HL-60/S4 treated with phorbol 12-myristate 13-acetate at 8.2 ng/mL for 4 days and 3 days (cell line): ENCODE measurements around the gene AHCTF1.

ENCODE experiments used
- in situ Hi-C: fragments of 300-500 bp; cut with MboI; formaldehyde crosslinking; loops from 2 replicates; pipeline ENCODE4 v1.15.0; 2022; ENCODE audit warnings: low sequenced_read_pairs

The AHCTF1 gene, protein sequence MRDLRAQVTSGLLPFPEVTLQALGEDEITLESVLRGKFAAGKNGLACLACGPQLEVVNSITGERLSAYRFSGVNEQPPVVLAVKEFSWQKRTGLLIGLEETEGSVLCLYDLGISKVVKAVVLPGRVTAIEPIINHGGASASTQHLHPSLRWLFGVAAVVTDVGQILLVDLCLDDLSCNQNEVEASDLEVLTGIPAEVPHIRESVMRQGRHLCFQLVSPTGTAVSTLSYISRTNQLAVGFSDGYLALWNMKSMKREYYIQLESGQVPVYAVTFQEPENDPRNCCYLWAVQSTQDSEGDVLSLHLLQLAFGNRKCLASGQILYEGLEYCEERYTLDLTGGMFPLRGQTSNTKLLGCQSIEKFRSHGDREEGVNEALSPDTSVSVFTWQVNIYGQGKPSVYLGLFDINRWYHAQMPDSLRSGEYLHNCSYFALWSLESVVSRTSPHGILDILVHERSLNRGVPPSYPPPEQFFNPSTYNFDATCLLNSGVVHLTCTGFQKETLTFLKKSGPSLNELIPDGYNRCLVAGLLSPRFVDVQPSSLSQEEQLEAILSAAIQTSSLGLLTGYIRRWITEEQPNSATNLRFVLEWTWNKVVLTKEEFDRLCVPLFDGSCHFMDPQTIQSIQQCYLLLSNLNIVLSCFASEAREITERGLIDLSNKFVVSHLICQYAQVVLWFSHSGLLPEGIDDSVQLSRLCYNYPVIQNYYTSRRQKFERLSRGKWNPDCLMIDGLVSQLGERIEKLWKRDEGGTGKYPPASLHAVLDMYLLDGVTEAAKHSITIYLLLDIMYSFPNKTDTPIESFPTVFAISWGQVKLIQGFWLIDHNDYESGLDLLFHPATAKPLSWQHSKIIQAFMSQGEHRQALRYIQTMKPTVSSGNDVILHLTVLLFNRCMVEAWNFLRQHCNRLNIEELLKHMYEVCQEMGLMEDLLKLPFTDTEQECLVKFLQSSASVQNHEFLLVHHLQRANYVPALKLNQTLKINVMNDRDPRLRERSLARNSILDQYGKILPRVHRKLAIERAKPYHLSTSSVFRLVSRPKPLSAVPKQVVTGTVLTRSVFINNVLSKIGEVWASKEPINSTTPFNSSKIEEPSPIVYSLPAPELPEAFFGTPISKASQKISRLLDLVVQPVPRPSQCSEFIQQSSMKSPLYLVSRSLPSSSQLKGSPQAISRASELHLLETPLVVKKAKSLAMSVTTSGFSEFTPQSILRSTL (N-terminal part only)

DNA sequence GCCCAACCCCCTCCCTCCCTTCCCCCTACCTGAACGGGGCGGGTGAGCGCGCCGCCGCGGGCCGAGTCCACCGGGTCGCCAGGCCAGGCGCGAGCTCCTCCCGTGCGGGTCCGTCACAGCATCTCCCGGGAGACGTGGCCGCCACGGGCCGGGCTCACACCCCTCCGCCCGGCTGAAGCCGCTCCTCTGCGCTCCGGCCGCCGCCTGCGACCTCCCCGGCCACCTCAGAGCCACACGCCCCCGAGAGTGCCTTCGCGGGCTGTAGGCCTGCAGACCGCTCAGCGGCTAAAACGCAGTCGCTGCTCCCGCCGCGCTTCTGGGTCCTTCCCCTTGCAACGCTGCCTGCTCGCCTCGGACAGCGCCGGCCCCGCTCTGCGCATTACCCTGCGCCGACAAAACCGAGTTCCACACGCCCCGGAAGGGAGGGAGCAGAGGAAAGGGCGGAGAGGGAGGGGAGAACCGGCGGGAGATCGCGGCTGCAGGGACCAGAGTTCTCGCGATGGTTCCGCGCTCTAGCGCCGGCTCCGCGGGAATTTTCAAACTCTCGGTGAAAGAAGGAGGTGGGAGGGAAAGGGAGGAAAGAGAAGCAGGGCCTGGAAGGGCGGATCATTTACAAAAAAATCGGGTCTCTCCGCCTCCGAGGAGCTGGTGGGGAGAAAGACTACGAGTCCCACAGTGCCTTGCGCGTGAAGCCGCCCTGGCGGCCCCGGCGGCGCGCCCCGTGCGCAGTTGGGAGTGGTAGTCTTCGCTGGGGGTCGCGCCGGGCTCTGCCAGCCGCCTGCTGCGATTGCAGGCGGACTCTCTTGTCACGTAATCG is at the start of gene AHCTF1:
AHCTF1 (minus strand) TSS at position 400 of the 817 bp plus-strand sequence. CDS start 13,578 bp downstream, outside the sequence.
- in situ Hi-C loops = no loop called here

DNA sequence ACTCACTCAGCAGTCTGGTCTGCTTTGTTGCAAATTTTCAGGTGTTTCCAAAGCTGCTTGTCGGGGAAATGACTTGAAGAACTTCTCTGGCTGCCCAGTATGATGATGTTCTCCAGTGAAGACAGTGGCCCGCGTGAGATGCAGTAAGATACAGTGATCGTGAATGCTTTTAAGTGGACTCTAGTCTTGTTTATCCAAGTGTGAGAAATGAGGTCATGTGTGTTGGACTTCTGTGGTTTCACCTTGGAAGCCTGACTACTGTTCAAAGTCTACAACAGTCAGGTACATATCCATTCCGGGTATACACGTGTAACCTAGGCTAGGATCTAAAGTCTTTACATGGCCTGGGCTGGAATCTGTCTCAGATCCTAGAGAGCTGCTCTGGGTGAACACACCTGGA is 47.0 kb upstream of the AHCTF1 start:
- in situ Hi-C loops = no loop called here

DNA sequence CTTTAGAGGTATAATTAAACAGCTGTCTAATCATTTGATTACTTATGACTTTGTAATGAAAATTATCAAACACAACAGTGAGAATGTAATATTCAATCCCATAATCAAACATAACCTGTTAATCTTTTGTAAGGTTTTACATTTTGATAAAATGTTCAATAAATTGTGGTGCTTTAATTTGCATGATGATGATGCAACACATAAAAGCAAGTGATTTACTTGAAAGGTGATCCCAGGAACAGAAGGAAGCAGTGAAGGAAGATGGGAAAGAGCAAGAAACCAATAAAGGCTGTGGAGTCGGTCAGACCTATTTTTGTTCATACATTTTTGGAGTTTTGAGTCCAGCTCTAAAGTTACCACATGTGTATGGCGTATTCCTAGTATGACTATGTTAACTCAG is 46.5 kb upstream of the AHCTF1 start:
- in situ Hi-C loops = no loop called here

DNA sequence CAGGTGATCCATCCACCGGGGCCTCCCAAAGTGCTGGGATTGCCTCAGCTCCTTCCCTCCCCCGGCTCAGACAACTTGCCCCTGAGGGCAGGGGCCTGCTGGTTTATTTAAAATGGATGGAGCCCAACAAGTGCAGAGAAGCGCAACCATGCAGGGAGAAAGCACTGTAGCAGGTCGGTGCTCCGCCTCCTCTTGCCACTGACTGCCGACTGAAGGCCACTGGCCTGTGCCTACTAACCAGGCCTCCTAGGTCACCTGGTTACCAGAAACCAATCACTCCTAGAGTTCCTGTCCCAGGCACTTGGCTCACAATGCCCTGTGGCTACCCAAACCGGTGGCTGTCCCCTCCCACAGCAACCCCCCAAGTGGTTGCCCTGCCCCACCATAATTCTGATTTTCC is 40.2 kb upstream of the AHCTF1 start:
- in situ Hi-C loops = no loop called here

DNA sequence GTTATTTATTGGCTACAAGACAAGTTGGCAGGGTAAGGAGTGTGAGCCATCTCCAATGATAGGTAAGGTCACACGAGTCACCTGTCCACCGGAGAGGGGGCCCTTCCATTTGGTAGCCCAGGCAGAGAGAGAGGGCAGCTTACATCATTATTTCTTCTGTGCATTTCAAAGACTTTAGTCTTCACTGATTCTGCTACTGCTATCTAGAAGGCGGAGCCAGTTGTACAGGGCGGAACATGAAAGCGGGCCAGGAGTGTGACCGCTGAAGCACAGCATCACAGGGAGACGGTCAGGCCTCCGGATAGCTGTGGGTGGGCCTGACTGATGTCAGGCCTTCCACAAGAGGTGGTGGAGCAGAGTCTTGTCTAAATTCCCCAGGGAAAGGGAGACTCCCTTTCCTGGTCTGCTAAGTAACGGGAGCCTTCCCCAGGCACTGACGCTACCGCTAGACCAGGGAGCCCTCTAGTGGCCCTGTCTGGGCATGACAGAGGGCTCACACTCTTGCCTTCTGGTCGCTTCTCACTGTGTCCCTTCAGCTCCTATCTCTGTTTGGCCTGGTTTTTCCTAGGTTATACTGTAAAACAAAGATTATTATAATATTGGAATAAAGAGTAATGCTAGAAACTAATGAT is 39.5 kb upstream of the AHCTF1 start:
- in situ Hi-C loops = no loop called here

DNA sequence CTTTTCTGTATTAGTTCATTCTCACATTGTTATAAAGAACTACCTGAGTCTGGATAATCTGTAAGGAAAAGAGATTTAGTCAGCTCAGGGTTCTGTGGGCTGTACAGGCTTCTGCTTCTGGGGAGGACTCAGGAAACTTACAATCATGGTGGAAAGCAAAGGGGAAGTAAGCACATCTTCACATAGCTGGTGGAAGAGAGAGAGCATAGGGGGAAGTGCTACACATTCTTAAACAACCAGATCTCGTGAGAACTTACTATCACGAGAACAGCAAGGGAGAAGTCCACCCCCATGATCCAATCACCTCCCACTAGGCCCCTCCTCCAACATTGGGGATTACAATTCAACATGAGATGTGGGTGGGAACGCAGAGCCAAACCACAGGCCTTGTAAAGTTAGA is 37.9 kb upstream of the AHCTF1 start:
- in situ Hi-C loops = no loop called here

DNA sequence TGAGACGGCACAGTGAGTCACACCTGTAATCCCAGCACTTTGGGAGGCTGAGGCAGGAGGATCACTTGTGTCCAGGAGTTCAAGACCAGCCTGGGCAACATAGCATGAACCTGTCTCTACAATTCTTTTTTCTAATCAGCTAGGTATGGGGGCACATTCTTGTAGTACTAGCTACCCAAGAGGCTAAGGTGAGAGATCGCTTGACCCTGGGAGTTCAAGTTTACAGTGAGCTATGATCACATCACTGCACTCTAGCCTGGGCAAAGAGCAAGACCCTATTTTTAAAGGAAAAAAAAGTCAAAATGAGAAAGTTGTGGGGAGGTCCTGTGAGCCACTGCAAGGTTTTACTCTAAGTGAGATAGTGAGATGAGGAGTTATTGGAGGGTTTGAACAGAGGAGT is 34.8 kb upstream of the AHCTF1 start:
- in situ Hi-C loops = no loop called here

DNA sequence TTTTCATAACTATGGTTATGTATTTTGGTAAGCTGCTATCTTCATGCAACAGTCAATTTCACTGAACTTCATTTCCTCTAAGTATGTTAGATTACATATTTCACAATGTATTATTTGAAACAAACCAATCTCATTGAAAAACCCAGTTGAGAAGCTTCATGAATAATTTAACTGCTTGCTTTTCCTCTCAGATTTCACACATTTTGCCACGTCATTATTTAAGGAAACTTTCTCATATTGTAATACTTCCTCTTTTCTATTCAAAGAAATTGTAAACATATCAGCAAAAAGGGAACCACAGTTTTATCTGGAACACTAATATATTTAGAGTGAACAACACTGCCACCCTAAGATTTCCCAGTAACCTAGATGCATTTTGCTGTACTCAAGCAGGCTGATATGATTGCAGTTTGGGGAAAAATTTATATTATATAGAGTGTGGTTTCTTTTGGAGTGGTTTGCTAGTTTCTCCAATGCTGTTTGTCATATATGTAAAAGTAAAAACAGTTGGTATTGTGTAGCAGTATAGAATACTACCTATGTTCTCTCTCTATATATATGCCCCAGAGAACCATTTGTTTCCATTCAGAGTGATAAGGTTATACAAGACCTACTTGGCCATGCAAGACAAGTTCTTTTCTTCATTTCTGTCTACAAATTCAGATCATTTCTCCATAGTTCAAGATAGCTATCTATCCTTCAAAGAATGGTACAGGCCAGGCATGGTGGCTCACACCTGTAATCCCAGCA is 28.4 kb upstream of the AHCTF1 start:
- in situ Hi-C loops = no loop called here

DNA sequence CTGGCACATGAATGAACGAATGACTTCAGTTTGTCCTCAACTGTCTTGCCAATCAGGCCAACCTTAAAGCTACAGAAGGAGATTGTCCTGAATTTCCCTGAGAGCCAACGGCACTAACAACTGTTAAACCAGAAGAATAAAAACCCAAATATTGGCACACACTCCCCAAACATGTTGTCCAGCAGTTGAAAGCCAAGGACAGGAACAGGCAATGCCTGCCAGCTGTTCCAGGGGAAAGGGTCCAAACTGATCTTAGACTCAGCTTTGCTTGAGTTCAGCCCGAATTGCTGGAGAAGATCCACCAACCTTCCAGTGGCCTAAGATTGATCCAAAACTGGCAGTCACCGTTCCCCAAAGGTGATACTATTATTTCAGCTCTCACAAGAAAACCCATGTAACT is 22.4 kb upstream of the AHCTF1 start:
- in situ Hi-C loops = no loop called here

DNA sequence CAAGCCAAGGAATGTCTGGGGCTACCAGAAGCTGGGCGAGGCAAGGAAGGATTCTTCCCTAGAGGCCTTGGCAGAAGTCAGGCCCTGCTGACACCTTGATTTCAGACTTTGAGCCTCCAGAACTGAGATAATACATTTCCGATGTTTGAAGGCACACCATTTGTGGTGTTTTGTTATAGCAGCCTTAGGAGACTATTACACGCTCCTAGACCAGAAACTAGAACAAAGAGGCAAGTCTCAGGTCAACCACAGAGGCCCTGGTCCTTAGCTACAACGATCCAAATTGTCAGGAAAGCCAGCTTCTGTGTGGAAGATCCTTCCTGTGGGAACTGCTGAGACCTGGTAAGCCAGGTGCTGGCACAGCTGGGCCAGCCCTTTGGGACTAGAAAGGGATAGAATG is 19.7 kb upstream of the AHCTF1 start:
- in situ Hi-C loops = no loop called here

DNA sequence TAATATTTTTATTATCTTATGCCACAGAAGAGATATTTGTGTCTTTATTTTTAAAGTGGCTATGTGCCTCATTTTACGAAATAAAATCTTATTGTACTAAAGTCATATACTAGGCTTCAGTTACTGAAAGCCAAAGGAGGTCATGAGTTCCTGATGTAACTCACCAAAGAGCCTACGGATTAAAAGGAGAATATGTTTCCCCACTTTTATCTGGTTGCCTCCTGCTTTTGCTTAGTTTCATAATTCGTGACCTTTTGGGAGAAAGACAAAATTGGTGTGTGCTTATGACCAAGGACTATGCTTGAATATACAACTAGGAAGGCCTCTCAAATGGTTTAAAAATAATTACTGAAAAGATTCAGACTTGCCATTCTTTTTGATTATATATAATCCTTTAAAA is 18.2 kb upstream of the AHCTF1 start:
- in situ Hi-C loops = no loop called here

DNA sequence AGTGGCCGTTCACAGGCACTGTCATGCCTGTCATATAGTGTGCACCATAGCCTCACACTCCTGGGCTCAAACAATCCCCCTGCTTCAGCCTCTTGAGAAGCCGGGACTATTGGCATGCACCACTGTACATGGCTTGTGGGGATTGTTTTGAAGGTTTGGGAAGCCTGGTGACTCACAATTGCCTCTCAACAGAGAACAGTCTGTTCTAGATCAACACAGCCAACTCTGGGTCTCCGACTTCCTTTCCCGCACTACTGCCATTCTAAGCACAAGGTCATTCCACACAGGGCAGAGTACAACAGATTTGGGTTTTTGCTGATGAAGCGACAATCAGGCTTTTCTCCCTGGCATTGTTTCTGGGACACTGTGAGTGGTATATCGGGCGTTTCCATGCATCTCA is 15.5 kb upstream of the AHCTF1 start:
- in situ Hi-C loops = no loop called here

DNA sequence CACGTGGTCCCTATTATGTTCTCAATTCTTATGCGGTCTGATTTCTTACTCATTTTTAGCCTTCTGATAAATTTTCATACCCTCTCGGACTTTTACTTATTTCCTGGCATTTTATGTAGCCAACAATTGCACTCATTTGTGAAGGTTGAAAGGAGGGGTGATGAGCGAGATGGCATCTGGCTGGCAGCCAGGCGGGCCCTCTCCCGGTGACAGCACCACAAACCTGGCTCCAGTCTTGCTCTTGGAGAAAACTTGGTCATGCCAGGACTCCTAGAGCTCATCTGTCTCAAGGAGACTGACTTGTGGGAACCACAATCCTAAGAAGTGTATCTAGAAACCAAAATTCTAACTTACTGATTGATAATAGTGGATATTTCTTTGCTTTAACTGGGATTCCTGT is 14.6 kb upstream of the AHCTF1 start:
- in situ Hi-C loops = no loop called here

DNA sequence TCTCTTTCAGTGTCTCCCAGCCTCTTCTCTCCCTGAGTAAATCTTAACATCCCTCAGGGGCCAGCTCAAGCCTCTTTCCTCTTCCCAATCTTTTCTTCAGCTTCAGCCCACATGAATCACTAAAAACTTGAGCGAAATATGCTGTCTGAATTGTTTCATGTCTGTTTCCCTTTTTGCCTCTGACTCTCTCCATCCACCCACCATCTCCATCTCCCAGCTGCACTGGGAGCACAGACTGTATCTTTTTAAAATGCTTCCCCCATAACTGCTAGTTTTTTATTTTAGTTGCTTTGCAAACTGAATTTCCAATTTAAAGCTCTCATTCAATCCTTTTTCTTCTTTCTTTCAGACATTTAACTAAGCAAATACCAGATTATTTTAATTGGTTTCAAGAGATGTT is 3.0 kb upstream of the AHCTF1 start:
- in situ Hi-C loops = no loop called here

DNA sequence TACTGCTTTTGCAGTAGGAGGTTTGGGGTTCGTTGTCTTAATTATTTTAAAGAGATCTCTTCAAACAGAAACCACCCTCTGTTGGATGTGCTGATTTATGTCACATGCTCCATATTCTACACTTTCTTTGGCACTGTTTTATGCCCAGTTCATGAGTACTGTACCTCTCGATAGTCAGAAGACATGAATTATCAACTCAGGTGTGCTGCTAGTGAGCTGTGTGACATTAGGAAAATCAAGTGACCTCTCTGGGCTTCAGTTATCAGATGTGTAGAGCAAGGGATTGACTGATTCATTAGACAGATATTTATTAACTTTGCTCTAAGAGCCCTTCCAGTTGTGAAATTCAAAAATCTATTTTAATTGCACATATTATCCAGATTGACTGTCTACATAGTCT is 2.1 kb upstream of the AHCTF1 start:
- in situ Hi-C loops = no loop called here

DNA sequence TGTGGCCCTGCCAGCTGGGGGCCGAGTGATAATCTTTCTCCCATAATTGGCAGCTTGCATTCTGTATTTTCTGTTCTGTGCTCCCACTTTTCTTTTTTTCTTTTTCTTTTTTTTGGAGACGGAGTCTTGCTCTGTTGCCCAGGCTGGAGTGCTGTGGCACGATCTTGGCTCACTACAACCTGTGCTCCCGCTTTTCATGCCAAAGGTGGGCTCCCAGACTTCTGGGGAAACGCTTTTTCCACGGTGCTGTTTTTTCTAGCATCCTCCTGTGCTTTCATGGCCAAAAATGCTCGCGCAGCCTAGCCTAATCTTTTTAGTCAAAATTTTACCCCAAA is 585 bp upstream of the AHCTF1 start:
- in situ Hi-C loops = no loop called here

DNA sequence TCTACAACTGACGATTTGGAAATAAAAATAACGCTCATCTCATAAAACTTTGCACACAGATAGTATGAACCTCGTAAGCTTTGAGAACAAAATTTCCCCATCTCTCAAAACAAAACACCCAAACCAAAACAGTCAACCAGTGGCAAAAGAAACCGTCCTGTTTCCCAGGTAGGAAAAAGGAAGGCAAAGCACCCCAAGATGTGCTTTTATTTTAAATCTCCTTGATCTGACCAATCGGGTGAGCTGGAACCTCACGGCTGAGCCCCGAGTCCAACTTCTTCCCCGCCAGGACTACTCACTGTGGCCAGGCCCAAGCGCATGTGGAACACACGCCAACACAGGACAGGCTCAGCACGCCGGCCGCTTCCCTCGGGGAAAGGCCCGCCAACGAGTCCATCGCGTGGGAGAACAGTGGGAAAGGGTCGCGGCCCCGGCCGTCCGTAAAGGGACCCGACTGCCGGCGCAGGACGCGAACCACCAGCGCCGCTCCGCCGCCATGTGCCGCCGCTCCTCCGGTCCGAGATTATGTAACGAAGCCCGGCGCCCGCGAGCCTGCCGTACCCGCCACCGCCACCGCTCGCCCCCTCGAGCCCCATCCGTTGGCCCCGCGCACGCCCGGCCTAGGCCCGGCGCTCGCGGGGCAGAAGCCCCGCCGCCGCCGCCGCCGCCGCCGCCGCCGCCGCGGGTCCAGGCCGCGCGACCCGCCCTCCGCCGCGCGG is 759 bp downstream of the AHCTF1 start:
- in situ Hi-C loops = no loop called here

DNA sequence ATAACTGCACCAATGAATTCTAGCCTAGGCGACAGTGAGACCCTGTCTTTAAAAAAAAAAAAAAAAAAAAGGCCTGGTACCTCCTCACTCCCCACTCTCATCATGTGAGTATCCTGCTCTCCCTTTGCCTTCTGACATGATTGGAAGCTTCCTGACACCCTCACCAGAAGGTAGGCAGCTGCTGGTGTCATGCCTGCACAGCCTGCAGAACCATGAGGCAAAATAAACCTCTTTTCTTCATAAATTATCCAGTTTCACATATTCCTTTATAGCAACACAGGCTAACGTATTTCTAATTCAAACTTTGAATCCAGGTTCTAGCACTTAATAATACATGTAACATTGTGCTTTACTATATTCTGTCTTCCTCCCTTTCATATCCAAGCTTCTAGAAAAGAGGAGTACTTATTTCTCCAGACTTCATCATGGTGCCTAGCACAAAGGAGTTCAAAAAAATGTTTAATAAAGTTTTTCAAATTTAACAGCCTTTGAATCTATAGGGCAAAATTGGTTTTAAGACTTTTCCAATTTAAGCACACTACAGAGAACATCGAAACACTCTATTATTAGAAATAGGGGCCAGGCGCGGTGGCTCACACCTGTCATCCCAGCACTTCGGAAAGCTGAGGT is 5.6 kb downstream of the AHCTF1 start:
- in situ Hi-C loops = no loop called here
